ENCODE results near the gene CACNG8.

Gene CACNG8

DNA sequence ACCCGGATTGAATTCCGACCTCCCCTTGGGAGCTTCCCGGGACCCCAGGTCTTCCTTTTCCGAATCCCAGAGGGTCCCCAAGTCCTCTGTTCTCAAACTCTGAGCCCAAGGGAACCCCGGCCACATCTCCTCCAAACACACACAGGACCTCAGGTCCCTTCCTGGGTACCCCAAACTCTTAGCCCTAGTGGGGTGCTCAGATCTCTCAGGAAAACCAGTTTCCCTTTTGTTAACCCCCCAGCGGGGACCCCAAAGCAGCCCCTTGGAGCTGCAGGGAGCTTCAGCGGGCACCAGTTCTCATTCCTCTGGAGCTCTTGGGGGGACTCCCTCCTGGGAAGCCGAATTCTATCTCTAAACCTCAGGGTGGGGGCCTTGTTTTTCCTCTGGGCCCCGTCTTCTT is 29.5 kb downstream of the CACNG8 start:
- no peak overlapping the region for H3K4me3 ChIP-seq (replicated peaks; ENCODE audit: low read depth, low read length)
- DNase-seq (ENCODE audit: low read depth) = no peak
- no peak for TF ChIP-seq CTCF (IDR thresholded peaks at IDR 0.05; ENCODE audit: low read length, missing control alignments)

DNA sequence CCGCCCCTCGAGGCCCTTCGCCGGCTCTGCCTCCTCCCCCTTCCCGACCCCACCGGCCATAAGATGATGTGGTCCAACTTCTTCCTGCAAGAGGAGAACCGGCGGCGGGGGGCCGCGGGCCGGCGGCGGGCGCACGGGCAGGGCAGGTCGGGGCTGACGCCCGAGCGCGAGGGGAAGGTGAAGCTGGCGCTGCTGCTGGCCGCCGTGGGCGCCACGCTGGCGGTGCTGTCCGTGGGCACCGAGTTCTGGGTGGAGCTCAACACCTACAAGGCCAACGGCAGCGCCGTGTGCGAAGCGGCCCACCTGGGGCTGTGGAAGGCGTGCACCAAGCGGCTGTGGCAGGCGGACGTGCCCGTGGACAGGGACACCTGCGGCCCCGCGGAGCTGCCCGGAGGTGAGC is 30.1 kb downstream of the CACNG8 start:
- no peak for TF ChIP-seq CTCF (IDR thresholded peaks at IDR 0.05; ENCODE audit: low read length, missing control alignments)
- DNase-seq (ENCODE audit: low read depth) = no peak
- no peak overlapping the region for H3K4me3 ChIP-seq (replicated peaks; ENCODE audit: low read depth, low read length)

- no peak for TF ChIP-seq CTCF (IDR thresholded peaks at IDR 0.05; ENCODE audit: low read length, missing control alignments)
- no peak overlapping the region for H3K4me3 ChIP-seq (replicated peaks; ENCODE audit: low read depth, low read length)
- no peak for DNase-seq (ENCODE audit: low read depth)
These were observed 30.7 kb downstream of the CACNG8 start for GRCh38 chr19:53993448-53993847.

GRCh38 chr19:53994811-53995210 is 32.1 kb downstream of the CACNG8 start:
- no peak for DNase-seq (ENCODE audit: low read depth)
- TF ChIP-seq CTCF (IDR thresholded peaks at IDR 0.05; ENCODE audit: low read length, missing control alignments) = no peak
- no peak overlapping the region for H3K4me3 ChIP-seq (replicated peaks; ENCODE audit: low read depth, low read length)

DNA sequence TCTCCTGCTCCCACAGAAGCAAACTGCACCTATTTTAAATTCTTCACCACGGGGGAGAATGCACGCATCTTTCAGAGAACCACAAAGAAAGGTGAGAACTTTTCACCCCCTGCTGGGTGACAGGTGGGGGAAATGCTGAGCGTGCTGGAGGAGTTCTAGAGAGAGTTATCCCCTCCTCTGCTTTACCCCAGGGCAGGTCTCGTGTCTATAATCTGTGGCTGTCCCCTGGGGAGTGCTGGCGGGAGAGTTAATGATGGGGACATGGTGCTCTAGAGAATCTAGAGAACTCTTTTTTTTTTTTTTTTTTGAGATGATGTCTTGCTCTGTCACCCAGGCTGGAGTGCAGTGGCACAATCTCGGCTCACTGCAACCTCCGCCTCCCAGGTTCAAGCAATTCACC is 35.5 kb downstream of the CACNG8 start:
- no peak for DNase-seq (ENCODE audit: low read depth)
- no peak for TF ChIP-seq CTCF (IDR thresholded peaks at IDR 0.05; ENCODE audit: low read length, missing control alignments)
- no peak overlapping the region for H3K4me3 ChIP-seq (replicated peaks; ENCODE audit: low read depth, low read length)

DNA sequence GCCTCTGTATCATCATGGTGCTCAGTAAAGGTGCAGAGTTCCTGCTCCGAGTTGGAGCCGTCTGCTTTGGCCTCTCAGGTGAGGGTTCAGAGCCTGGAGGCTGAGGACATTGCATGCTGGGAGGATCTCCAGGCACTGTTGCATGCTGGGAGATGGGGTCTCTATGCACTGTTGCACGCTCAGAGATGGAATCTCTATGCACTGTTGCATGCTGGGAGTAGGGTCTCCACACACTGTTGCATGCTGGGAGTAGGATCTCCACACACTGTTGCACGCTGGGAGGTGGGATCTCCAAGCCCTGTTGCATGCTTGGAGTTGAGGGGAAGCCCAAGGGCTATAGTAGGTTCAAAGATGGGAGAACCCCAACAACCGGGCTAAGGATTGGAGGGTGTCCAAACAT is 37.0 kb downstream of the CACNG8 start:
- TF ChIP-seq CTCF (IDR thresholded peaks at IDR 0.05; ENCODE audit: low read length, missing control alignments) = no peak
- no peak for DNase-seq (ENCODE audit: low read depth)
- no peak overlapping the region for H3K4me3 ChIP-seq (replicated peaks; ENCODE audit: low read depth, low read length)

DNA sequence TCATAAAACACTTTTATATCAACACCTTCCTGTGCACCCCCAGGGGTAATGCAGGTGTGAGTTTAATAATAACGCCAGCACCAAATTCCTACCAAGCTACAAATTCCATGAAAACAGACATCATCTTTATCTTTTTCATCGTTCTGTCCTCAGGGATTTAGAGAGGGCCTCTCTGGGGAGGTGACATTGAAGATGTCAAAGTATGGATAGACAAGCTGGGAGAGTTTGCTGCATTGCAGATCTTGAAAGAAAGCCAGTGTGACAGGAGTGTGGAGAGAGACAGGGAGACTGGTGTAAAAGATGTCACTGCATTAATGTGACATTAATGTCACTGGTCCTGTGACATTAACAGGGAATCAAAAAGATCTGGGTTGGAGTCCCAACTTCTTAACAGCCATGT is 38.8 kb downstream of the CACNG8 start:
- no peak for DNase-seq (ENCODE audit: low read depth)
- H3K4me3 ChIP-seq (replicated peaks; ENCODE audit: low read depth, low read length) = no peak overlapping the region
- TF ChIP-seq CTCF (IDR thresholded peaks at IDR 0.05; ENCODE audit: low read length, missing control alignments) = no peak

Data from fibroblast of pulmonary artery (primary cell).